HG03196 (cell line): ENCODE measurements around the gene GIPR.
"Not testable (repeated sequence)": the region's sequence is repeated elsewhere in the genome, so short reads cannot be mapped to it uniquely, and the experiment has no call there.

Source experiments
- ATAC-seq: cut with Tn5 transposase; IDR thresholded peaks from one replicate; pipeline ENCODE4 v1.9.1; 2021; ENCODE audit not compliant: unreplicated experiment

Gene GIPR

DNA sequence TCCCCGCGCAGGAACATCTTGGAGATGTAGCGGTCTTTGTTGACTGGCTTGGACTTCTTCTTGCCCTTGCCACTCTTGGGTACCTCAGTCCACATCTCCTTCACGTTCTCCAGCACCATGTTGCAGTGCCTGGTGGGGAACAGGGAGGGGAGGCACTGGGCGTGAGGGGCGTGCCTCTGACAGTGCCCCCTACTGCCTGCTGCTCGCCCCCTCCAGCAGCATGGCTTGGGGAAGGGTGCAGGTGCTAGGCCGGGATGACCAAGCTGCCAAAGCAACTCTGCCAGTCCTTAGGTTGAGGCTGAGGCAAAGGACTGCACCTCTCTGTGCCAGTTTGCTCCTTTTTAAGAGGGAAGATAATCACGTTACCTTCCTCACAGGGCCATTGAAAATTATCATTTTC is 19.6 kb downstream of the GIPR start:
- no peak for ATAC-seq

DNA sequence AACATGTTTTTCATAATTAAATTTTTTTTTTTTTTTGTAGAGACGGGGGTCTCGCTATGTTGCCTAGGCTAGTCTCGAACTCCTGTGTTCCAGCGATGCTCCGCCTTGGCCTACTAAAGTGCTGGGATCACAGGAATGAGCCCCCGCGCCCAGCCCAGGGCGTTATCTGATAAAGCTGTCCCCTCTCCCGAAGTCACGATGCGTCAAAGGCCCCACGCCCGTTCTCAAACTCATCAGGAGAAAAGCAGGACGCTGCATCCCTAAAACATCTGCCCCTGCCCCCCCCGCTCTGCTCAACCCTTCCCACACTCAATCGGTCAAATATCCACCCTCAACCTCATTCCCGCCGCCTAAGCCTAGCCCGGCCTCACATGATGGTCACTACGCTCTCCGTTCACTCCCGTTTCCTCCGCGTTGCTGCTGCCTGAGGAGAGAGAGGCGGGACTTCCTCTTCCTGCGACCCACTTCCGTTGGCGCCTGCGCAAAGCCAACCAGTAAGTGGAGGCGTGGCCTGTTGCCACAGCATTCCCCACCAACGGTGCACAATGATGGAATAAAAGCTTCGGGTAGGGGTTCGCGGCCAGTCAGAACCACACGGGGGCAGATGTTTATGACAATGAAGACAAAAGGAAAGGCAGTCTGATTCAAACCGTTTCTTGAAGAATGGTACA is 23.6 kb downstream of the GIPR start, which contains the start of gene SNRPD2:
SNRPD2 (minus strand) TSS at position 438 of the 671 bp plus-strand sequence; CDS start at position 373, 65 bp downstream.
- ATAC-seq: peak; percentile 54

DNA sequence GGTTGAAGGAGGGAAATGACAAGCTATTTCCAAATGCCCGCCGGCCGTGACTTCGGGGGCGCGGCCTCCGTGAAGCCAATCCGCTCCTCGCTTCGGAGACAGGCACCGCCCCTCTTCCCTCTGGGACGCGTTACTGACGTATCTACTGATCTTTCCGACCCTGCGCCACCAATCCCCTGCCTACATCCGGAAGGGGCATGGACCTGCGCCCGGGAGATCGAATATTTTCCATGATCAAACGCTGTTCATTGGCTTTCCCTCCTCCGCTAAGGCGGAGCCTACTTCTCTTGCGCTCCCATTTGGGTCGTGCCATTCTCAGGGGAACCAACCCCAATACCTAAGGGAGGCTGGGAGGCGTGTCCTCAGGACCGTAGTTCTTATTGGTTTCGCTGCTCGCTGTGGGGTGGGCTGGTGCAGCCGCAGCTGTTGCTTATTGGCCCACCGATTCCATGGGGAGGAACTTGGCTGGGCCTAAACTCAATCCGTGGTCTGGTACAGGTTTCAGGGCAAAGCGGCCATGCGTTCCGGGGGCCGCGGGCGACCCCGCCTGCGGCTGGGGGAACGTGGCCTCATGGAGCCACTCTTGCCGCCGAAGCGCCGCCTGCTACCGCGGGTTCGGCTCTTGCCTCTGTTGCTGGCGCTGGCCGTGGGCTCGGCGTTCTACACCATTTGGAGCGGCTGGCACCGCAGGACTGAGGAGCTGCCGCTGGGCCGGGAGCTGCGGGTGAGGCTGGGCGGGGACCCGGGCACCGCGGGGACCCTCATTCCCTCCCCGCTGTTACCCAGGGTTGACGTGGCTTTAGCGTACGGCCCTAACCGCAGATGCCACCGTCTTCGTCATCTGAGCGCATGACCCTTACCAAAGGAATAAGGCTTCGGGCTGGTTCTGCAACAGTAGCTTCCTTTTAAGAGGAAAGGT is 24.4 kb downstream of the GIPR start, which contains the start of gene QPCTL:
QPCTL (plus strand) TSS at position 480 of the 919 bp plus-strand sequence; CDS start at position 518, 38 bp downstream.
- ATAC-seq: peak; percentile 90

DNA sequence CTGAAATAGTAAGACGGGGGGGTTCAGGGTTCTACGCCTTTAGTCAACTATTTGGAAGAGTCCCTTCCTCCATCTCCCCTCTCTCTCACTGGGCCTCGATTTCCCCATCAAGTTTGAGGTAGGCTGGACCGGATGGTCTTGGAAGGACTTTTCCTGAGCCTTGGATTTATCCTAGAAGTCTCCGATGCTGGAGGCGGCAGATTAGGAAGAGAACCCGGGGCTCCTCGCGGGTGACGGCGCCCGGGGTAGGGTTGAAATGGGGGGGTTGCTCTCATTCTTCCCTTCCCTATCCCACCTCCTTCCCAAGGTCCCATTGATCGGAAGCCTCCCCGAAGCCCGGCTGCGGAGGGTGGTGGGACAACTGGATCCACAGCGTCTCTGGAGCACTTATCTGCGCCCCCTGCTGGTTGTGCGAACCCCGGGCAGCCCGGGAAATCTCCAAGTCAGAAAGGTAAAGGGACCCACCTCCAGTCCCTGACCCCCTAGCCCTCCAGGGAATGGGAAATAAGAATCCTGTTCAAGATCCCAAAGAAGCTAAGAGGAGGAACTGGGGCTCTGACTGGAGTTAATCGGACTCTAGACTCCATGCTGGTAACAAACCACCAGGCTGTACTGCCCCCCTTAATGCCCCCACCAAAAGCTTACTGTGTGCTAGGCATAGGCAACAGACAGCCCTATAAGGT is 25.2 kb downstream of the GIPR start:
- no peak for ATAC-seq

DNA sequence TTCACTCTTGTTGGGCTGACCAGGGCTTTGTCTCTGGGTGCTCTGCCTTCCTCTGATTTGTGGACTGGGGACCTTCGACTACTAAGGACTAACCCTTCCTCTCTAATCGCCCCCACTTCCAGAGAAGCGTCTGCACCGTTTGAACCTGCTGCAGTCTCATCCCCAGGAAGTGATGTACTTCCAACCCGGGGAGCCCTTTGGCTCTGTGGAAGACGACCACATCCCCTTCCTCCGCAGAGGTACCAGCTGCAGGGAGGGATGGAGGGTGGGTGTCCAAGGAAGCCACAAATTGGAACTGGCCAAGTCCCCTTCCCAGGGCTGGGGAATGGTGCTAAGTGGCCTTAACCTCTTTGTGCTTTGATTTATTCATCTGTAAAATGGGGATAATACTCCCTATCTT is 33.7 kb downstream of the GIPR start:
- ATAC-seq: no peak

DNA sequence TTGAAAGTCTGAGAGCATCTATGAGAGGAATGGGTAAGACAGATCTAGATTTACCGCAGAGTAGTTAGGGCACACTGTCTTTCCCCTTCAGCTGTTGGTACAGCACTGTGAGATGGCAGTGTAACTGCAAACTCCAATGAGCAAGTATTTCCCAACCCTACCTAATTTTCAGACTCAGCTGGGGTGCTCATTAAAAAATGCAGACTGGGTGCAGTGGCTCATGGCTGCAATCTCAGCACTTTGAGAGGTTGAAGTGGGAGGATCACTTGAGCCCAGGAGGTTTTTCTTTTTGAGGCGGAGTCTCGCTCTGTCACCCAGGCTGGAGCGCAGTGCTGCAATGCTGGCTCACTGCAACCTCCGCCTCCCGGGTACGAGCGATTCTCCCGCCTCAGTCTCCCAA is 37.1 kb downstream of the GIPR start:
- ATAC-seq: no peak

DNA sequence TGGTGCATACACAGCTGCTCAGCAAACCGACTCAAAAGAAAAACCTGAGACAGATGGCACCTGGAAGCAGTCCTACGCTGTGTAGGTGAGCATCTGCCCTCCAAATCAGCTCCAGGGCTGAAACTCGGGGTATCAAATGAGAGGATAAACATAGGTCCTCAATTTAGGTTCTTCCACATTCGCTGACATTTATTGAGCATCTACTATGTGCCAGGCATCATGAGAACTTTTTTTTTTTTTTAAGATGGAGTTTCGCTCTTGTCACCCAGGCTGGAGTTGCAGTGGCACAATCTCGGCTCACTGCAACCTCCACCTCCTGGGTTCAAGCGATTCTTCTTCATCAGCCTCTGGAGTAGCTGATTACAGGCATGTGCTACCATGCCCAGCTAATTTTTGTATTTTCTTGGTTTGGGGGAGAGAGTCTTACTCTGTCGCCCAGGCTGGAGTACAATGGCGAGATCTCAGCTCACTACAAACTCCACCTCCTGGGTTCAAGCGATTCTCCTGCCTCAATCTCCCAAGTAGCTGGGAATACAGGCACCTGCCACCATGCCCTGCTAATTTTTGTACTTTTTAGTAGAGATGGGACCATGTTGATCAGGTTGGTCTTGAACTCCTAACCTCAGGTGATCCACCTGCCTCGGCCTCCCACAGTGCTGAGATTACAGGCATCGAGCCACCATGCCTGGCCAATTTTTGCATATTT is 37.8 kb downstream of the GIPR start:
- ATAC-seq: no peak

DNA sequence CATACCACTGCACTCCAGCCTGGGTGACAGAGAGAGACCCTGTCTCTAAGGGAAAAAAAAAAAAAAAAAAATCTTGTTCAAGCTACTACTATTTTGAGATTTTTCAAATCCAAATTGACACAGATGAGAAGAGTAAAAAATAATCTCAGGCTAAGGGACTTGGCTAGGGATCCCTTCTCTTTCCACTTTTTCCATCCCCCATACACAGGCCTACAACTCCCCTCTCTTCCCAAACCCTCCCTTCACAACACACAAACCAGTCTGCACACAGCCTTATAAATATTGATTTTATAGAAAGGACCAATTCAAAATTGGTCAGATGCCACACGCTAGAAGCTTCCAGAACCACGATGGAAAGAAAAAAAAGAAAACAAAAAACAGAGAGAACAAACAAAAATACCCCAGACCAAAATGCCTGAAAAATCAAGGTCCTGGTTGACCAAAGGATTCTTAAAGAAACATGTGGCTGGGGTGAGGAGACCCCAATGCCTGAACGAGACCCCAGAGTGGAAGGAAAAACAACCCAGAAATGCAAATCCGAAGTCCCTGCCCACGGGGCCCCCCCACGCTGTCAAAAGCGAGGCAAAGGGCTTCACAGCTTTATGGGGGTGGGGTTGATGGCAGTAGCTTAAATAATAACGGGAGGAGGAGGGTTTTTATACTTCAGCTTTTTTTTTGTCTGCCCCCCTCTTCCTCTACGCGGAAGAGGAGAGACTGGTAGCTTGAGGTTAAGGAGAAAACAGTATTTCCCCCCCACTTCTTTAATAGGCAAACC is 42.5 kb downstream of the GIPR start:
- ATAC-seq: no peak

DNA sequence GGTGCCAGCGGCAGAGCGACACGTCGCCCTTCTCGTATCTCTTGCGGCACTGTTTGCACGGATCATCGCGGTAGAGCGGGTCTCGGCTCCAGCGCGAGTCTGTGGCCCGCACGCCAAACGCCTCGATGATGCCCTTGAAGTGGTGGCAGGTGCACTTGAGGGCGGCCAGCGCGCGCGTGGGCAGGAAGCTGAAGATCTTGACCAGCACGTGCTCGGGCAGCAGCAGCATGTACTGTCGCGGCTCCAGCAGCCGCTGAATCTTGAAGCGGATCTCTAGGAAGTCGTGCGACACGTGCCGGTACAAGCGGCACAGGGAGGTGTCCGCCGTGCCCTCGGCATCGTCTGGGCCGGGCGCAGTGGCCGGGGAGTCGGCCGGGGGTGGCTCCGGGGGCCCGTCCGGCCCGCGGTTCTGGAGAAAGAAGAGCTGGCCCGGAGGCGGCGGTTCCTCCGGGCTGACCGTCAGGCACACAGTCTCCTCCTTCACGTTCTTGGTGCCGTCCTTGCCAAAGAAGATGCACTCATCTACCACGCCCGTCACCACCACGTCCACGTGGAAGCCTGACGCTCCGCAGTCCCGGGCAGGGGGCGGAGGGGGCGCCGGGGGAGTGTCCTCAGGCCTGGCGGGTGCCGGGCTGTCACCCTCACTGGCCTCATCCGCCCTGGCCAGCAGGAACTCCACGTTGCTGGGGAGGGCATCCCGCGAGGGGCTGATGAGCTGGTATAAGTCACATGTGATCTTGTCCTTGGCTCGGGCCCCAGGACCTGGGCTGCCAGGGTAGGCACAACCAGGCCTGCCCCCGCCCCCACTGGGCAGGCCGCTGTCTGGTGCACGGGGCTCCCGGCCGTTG is 44.1 kb downstream of the GIPR start:
- ATAC-seq: no peak

DNA sequence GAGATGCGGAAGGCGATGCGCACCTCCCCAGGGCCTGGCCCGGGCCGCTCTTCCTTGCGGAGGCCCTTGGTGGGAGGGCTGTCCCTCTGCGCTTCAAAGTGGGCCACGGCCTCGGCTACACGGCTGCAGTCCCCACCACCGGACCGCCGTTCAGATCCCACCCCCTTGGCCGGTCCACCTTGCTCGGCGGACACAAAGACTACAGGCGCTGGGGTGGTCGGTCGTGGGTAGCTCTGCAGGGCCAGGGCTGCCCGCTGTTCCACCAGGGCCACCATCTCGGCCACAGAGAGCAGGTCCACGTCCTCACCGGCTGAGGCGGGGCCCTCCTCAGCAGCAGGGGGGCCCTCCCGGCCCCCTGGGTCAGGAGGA is 44.7 kb downstream of the GIPR start:
- no peak for ATAC-seq

DNA sequence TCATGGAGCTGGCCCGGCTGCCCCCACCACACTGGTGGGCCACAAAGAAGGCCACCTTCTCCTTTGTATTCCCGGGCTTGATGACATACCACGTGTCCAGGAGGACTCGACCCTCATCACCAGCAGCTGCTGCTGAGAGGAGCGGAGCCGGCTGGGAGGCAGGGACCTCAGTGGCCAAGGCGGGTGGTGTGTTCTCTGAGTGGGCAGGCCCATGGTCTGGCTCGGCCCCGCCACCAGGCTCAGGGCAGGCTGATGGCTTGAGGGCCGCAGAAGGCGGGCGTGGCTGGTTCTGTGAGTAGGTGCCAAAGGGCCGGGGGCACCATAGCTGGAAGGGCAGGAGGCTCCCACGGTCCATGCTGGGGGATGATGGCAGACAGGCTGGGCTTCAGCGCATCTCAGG is 45.1 kb downstream of the GIPR start:
- no peak for ATAC-seq

DNA sequence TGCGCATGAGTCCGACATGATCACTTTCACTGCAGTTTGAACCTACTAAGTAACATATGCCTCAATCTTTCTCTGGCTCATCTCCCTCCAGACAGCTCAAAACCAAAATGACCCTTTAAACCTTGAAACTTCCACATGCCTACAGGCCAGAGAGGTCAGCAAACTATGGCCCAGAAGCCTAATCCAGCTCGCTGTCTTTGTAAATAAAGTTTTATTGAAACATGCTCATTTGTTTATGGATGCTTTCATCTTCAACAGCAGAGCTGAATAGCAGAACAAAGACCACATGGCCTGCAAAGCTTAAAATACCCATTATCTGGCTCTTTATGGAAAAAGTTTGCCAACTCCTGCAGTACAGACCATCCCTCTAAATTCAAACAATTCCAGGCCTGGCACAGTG is 47.1 kb downstream of the GIPR start:
- ATAC-seq: no peak

DNA sequence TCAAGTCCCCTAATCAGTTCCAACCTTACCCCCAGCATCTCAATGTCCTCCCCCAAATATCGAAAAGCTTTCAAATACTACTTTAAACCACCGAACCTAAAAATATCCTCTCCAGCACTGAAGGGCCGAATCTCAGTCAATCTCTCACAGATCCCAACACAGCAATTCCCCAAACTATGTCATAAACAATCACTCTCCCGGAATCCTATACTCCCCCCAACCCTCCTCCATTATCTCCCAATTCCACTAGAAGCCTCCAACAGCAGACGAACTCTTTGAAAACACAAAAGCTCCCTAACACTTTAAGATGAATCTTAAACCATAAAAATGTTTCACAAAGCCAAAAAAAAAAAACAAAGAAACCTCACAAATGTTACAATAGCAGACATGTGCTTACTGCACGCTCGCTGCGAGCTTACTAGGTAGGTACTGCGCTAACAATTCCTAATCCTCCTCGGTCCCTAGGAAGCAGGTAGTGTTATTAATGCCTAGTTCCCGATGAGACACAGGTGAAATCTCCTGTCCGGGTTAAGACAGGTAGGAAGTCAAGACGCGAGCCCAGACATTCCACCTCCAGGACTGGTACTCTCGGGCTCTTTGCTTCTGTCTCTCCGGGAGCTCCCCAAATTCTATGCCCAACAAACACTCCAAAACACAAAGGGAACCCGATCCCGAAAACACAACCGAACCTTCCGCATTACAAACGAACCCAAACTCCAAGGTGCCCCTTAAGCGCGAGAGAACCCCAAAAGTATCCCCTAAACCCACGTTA is 48.5 kb downstream of the GIPR start:
- no peak for ATAC-seq

DNA sequence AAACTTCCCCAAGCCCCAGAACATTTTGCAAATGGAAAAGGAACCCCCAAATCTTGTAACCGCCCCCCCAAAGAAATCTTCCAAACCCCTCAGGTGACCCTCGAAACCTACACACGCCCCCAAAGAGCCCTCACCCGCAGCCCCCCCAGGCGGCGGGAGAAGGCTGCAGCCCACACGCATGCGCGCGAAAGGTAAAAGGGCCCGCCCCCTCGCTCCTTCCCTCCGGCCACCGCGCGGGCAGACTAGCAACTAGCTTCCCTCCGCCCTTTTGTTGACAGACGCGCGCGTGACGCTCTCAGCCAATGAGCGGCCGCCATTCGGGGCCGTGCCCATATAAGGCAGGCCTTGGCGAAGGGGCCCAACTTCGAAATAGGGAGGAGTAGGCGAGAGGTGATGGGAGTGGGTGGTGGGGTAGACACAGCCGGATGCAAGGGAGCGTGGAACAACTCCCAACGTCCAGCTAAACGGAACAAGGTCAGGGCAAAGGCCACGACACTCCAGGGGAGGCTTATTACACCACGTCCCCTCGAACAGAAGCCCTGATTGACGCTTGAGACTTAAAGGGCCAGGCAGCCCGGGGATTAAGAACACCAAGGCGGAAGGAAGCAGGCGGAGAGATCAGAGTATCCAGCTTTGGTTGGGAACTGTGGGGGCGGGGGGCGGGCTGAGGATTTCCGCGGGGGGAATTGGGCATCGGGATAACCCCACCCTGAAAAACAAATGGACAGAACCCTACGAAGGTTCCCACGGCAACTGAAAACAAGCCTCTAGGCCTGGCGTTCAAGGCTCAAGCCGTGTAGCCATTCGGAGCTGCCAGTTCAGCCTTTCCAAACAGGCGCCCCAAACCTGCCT is 49.3 kb downstream of the GIPR start:
- peak; percentile 93 for ATAC-seq

DNA sequence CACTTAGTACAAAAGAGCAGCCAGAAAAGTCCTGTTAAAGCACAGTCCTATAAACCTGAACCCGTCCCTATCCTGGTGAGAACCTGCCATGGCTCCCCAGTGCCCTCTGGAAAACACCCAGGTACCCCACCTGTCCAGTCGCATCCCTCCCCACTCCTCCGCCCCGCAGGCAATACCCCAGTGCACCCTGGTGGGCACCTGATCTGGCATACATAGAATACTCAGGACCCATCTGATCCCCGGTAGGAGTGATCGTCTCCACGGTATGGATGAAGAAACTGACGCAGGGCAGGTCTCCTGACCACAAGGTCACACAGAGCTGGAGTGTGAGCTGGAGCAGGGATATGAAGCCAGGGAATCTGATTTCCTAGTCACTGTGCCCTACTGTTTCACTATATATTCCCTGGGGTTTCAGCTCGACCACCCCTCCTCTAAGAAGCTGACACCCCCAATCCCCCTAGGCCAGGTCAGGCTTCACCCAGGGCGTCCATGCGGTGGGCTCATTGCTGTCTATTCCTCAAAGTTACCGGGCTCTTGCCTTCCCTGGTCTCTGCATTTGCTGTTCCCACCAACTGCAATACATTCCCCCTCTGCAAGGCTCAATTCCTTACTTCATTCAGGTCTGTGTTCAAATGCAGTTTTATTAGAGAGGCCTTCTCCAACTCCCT is 50.1 kb downstream of the GIPR start:
- no peak for ATAC-seq

DNA sequence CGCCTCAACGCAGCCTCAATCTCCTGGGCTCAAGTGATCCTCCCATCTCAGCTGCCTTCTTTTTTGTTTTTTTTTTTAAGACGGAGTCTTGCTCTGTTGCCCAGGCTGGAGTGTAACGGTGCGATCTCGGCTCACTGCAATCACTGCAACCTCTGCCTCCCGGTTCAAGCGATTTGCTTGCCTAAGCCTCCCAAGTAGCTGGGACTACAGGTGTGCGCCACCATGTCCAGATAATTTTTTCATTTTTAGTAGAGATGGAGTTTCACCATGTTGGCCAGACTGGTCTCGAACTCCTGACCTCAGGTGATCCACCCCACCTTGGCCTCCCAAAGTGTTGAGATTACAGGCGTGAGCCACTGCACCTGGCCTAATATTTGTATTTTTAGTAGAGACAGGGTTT is 52.0 kb downstream of the GIPR start:
- not testable (repeated sequence) for ATAC-seq

DNA sequence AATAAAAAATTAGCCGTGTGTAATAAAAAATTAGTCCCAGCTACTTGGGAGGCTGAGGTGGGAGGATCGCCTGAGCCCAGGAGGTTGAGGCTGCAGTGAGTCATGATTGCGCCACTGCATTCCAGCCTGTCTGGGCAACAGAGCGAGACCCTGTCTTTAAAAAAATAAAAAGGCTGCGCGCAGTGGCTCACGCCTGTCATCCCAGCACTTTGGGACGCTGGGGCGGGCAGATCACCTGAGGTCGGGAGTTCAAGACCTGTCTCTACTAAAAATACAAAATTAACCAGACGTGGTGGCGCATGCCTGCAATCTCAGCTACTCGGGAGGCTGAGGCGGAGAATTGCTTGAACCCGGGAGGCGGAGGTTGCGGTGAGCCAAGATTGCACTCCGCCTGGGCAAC is 60.7 kb downstream of the GIPR start:
- not testable (repeated sequence) for ATAC-seq
